Esophagus squamous epithelium (tissue), 5 donors: ENCODE data around the gene DAZAP2. TPM values are rescaled to one million over a fixed set of nuclear protein-coding genes. Genes with fewer than 3 reads are reported as not detected.

Experiments
- DNase-seq: peaks from one replicate; lab custom pipeline; 2025; lab: John Stamatoyannopoulos, UW
- H3K27ac ChIP-seq, 4 donors: fragments of 200-600 bp; sonication (generic); one replicate each; pipeline ENCODE4 v1.5.1; 2016 to 2019; ENCODE audit warnings: mild to moderate bottlenecking in 1 of 4
- H3K27me3 ChIP-seq, 4 donors: fragments of 200-600 bp; sonication (generic); 1 replicate in 3 of 4; 2 replicates in 1 of 4; pipeline versions ENCODE4 v1.5.1 to v1.6.0; 2017 to 2021; ENCODE audit warnings: antibody characterized with exemption in 1 of 4
- H3K36me3 ChIP-seq, 3 donors: fragments of 200-600 bp; sonication (generic); one replicate each; pipeline ENCODE4 v1.5.1; 2016 to 2019
- H3K4me1 ChIP-seq, 3 donors: fragments of 200-600 bp; sonication (generic); one replicate each; pipeline ENCODE4 v1.5.1; 2017 to 2019
- H3K4me3 ChIP-seq, 4 donors: fragments of 200-600 bp; sonication (generic); 1 replicate in 3 of 4; 2 replicates in 1 of 4; pipeline ENCODE4 v1.5.1; 2016 to 2019; ENCODE audit warnings: mild to moderate bottlenecking in 2 of 4, moderate library complexity in 1 of 4
- H3K9me3 ChIP-seq, 3 donors: fragments of 200-600 bp; sonication (generic); one replicate each; pipeline ENCODE4 v1.5.1; 2016 to 2019
- CTCF ChIP-seq, 6 experiments: fragments of 450-650 bp in 4 of 6; fragments of 200-600 bp in 2 of 6; sonication (generic) in 2 of 6; IDR thresholded peaks; one replicate each; pipeline ENCODE4 v1.5.1; 2016 to 2019; ENCODE audit warnings: antibody characterized with exemption in 6 of 6, mild to moderate bottlenecking in 4 of 6, moderate library complexity in 4 of 6
- POLR2A ChIP-seq, 4 donors: fragments of 450-650 bp; IDR thresholded peaks; one replicate each; pipeline ENCODE4 v1.6.1; 2017; ENCODE audit warnings: antibody characterized with exemption in 4 of 4, mild to moderate bottlenecking in 4 of 4, moderate library complexity in 3 of 4
- WGBS, 2 donors: methylation state at CpG; one replicate each; pipeline ENCODE4 v1.1.5; 2018; 5-methylcytosine and 5-hydroxymethylcytosine counted together
- intact Hi-C: fragments of 100-400 bp; cut with DNase I; formaldehyde crosslinking; loops from one replicate; pipeline ENCODE4 v1.15.0; 2022
- total RNA-seq, 4 donors: library from RNA; depleted of rRNA; stranded (reverse); fragments of >200 nt; gene quantifications; one replicate each; pipeline ENCODE4 v1.1.0, GENCODE V29; 2016
- donor health status: DM: yes; HTN: yes; CAD: no.

Gene DAZAP2
- total RNA-seq, 4 donors from 2014 or later, result 156 to 261 (median 188) TPM

GRCh38 chr12:51192284-51192671 is 46.3 kb upstream of the DAZAP2 start:
- intact Hi-C loops, result no loop called here
- TF ChIP-seq POLR2A (IDR thresholded peaks at IDR 0.05), result no peak
- no peak for TF ChIP-seq CTCF (IDR thresholded peaks at IDR 0.05)
- no peaks in the 10 kb centered on the region for H3K9me3 ChIP-seq
- peaks cover 0 to 14% (median 0%) of the 10 kb centered on the region in 3 donors for H3K4me1 ChIP-seq
- no peaks in the 10 kb centered on the region for H3K27me3 ChIP-seq
- H3K4me3 ChIP-seq, result no peak overlapping the region
- H3K27ac ChIP-seq, result no peak overlapping the region
- peaks cover 0 to 37% (median 0%) of the 10 kb centered on the region in 3 donors for H3K36me3 ChIP-seq
- DNase-seq, result no peak
- WGBS, 2 donors, result 90 to 95% methylated on average over 3 to 5 of the region's 5 CpGs

GRCh38 chr12:51195841-51196240 is 42.8 kb upstream of the DAZAP2 start:
- Histone ChIP-seq H3K27ac (no peak overlapping the region), H3K4me1 (no peaks in the 10 kb centered on the region), H3K9me3 (no peaks in the 10 kb centered on the region), H3K4me3 (no peak overlapping the region), H3K36me3 (peaks cover 0 to 37% (median 0%) of the 10 kb centered on the region in 3 donors), H3K27me3 (no peaks in the 10 kb centered on the region)
- intact Hi-C loops, result no loop called here
- no peak for TF ChIP-seq POLR2A (IDR thresholded peaks at IDR 0.05)
- no peak for TF ChIP-seq CTCF (IDR thresholded peaks at IDR 0.05)
- WGBS, 2 donors, result no CpG with 5 or more reads among the region's 7 CpGs
- no peak for DNase-seq

GRCh38 chr12:51196547-51196946 is 42.1 kb upstream of the DAZAP2 start:
- H3K27me3 ChIP-seq, result no peaks in the 10 kb centered on the region
- H3K27ac ChIP-seq, result no peak overlapping the region
- H3K4me1 ChIP-seq, result no peaks in the 10 kb centered on the region
- H3K36me3 ChIP-seq, result peaks cover 0 to 32% (median 0%) of the 10 kb centered on the region in 3 donors
- no peak for TF ChIP-seq CTCF (IDR thresholded peaks at IDR 0.05)
- no peak for TF ChIP-seq POLR2A (IDR thresholded peaks at IDR 0.05)
- WGBS, 2 donors, result 86 to 89% methylated on average over 6 to 7 of the region's 9 CpGs
- no peak overlapping the region for H3K4me3 ChIP-seq
- no peak for DNase-seq
- H3K9me3 ChIP-seq, result no peaks in the 10 kb centered on the region
- intact Hi-C loops, result no loop called here

DNA sequence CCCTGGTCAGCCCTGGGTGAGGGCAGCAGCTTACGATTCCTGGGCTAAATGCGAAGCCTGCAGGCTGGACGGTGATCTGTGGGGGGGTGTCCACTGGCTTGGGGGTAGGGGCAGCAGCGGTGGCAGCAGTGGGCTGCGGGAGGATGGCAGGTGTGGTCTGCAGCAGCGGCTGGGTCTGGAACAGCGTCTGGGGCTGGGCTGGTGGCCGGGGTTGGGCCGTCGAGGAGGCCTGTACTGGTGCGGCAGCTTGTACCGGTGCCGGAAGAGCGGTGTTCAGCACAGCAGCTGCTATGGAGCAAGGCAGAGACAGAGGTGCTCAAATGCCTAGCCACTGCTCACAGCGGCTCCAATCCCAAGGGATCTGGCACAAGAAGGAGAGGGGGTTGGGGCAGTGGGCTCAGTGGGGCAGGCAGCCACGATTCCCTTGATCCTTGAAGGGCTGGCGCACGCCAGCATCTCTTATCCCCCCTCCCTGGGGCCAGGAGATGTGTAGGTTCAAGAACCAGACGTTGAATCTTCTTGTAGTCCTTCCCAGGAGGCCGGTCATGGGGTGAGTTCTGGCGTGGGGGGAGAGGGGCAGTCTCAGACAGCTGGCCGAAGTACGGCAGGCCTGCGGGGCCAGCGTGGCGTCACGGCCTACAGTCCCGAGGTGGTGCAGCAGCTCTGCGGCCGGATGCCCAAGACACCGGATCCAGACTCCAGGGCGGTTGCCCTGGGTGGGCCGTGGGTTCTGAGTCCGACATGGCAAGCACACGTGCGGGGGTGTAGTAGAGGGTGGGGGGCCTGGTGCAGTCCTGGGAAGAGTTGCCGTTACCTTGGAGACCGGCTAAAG is 40.7 kb upstream of the DAZAP2 start:
- Histone ChIP-seq H3K36me3 (peaks cover 0 to 21% (median 0%) of the 10 kb centered on the region in 3 donors), H3K27me3 (no peaks in the 10 kb centered on the region), H3K4me3 (no peak overlapping the region), H3K9me3 (no peaks in the 10 kb centered on the region), H3K4me1 (no peaks in the 10 kb centered on the region), H3K27ac (no peak overlapping the region)
- DNase-seq, result no peak
- no peak for TF ChIP-seq POLR2A (IDR thresholded peaks at IDR 0.05)
- TF ChIP-seq CTCF (IDR thresholded peaks at IDR 0.05), result no peak
- 87 to 93% methylated on average over 14 of the region's 38 CpGs for WGBS, 2 donors
- intact Hi-C loops, result no loop called here

- no peak for DNase-seq
- no peaks in the 10 kb centered on the region for H3K9me3 ChIP-seq
- H3K36me3 ChIP-seq, result peaks cover 0 to 21% (median 0%) of the 10 kb centered on the region in 3 donors
- H3K4me1 ChIP-seq, result no peaks in the 10 kb centered on the region
- TF ChIP-seq CTCF (IDR thresholded peaks at IDR 0.05), result no peak
- no peak for TF ChIP-seq POLR2A (IDR thresholded peaks at IDR 0.05)
- WGBS, 2 donors, result 85 to 94% methylated on average over 7 to 11 of the region's 16 CpGs
- H3K4me3 ChIP-seq, result no peak overlapping the region
- intact Hi-C loops, result no loop called here
- no peak overlapping the region for H3K27ac ChIP-seq
- no peaks in the 10 kb centered on the region for H3K27me3 ChIP-seq
These were observed 39.9 kb upstream of the DAZAP2 start for GRCh38 chr12:51198568-51199365.
